WERI-Rb-1 (cell line): ENCODE data around the gene CCND2.
A peak's percentile ranks its signal among the peaks of the same experiment; 100 is the strongest.

Source experiments
- DNase-seq: peaks from one replicate; pipeline ENCODE4 v3.0.0-alpha.2; 2020
- H3K27ac ChIP-seq: fragments of 250-450 bp; sonication (Bioruptor Pico); 2 replicates; pipeline ENCODE4 v1.5.1; 2020; ENCODE audit warnings: mild to moderate bottlenecking, moderate library complexity
- H3K27me3 ChIP-seq: fragments of 250-450 bp; sonication (Bioruptor Pico); 2 replicates; pipeline ENCODE4 v1.5.1; 2021; ENCODE audit warnings: mild to moderate bottlenecking, low read depth, moderate library complexity; ENCODE audit not compliant: insufficient read depth, severe bottlenecking
- H3K36me3 ChIP-seq: fragments of 250-450 bp; sonication (Bioruptor Pico); 2 replicates; pipeline ENCODE4 v1.5.1; 2020; ENCODE audit warnings: mild to moderate bottlenecking, moderate library complexity
- H3K4me3 ChIP-seq: 2 replicates; pipeline ENCODE4 v1.5.1; 2011; ENCODE audit warnings: low read depth, mild to moderate bottlenecking, control low read depth, low read length
- H3K9me3 ChIP-seq: fragments of 250-450 bp; sonication (Bioruptor Pico); 2 replicates; pipeline ENCODE4 v1.5.1; 2021; ENCODE audit warnings: mild to moderate bottlenecking, moderate library complexity; ENCODE audit not compliant: severe bottlenecking
- TF ChIP-seq, protein P1 (sequence below): IDR thresholded peaks from 2 replicates; pipeline ENCODE4 v1.5.1; 2011; ENCODE audit warnings: low read depth, mild to moderate bottlenecking, control low read depth, inconsistent platforms, low read length

CCND2 gene

DNA sequence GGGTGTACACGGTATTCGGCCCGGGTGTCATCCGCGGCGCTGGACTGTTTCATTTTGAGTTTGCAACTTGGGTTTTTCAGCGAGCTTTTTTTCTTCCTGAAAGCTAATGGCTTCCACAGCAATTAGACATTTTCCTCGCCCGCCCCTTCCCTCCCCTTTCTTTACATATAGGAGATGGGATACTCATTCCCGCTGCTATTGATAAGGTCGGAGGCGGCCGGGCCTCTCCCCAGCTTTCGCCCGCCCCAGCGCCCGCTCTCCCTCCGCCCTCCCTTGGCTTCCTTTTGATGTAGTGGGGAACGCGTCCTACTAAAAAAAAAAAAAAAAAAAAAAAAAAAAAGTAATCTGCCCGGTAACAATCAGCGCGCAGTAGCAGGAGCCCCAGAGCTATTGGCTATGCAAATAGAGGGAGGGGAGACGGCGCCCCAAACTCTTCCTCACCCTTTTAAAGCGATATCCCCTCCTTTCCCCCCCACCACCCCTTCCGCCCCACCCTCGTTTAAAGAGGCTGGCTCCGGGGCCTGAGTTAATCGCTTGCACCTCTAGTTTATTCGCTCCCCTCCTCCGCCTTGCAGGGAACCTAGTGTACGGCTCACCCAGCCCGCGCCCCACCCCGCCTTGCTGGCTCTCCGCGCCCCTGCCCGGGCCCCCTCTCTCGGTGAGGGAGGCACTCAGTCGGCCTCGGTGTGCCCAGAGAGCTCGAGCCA is 1.7 kb upstream of the CCND2 start:
- Histone ChIP-seq H3K27me3 (peaks cover 95% of the 10 kb centered on the region), H3K27ac (no peak overlapping the region), H3K9me3 (no peaks in the 10 kb centered on the region), H3K36me3 (no peaks in the 10 kb centered on the region), H3K4me3 (peak overlapping the region; percentile 51)
- DNase-seq = peak; percentile 46
- TF ChIP-seq, protein P1, sequence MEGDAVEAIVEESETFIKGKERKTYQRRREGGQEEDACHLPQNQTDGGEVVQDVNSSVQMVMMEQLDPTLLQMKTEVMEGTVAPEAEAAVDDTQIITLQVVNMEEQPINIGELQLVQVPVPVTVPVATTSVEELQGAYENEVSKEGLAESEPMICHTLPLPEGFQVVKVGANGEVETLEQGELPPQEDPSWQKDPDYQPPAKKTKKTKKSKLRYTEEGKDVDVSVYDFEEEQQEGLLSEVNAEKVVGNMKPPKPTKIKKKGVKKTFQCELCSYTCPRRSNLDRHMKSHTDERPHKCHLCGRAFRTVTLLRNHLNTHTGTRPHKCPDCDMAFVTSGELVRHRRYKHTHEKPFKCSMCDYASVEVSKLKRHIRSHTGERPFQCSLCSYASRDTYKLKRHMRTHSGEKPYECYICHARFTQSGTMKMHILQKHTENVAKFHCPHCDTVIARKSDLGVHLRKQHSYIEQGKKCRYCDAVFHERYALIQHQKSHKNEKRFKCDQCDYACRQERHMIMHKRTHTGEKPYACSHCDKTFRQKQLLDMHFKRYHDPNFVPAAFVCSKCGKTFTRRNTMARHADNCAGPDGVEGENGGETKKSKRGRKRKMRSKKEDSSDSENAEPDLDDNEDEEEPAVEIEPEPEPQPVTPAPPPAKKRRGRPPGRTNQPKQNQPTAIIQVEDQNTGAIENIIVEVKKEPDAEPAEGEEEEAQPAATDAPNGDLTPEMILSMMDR = no peak

DNA sequence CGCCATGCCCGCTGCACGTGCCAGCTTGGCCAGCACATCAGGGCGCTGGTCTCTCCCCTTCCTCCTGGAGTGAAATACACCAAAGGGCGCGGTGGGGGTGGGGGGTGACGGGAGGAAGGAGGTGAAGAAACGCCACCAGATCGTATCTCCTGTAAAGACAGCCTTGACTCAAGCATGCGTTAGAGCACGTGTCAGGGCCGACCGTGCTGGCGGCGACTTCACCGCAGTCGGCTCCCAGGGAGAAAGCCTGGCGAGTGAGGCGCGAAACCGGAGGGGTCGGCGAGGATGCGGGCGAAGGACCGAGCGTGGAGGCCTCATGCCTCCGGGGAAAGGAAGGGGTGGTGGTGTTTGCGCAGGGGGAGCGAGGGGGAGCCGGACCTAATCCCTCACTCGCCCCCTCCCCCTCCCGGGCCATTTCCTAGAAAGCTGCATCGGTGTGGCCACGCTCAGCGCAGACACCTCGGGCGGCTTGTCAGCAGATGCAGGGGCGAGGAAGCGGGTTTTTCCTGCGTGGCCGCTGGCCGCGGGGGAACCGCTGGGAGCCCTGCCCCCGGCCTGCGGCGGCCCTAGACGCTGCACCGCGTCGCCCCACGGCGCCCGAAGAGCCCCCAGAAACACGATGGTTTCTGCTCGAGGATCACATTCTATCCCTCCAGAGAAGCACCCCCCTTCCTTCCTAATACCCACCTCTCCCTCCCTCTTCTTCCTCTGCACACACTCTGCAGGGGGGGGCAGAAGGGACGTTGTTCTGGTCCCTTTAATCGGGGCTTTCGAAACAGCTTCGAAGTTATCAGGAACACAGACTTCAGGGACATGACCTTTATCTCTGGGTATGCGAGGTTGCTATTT is 914 bp upstream of the CCND2 start:
- Histone ChIP-seq H3K4me3 (peak overlapping the region; percentile 51), H3K27ac (no peak overlapping the region)

DNA sequence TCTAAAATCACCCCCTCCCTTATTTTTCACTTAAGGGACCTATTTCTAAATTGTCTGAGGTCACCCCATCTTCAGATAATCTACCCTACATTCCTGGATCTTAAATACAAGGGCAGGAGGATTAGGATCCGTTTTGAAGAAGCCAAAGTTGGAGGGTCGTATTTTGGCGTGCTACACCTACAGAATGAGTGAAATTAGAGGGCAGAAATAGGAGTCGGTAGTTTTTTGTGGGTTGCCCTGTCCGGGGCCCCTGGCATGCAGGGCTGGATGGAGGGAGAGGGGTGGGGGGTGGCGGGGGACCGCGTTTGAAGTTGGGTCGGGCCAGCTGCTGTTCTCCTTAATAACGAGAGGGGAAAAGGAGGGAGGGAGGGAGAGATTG is 300 bp upstream of the CCND2 start:
- Histone ChIP-seq H3K4me3 (peak overlapping the region; percentile 51), H3K27me3 (peaks cover 81% of the 10 kb centered on the region), H3K27ac (no peak overlapping the region), H3K9me3 (no peaks in the 10 kb centered on the region), H3K36me3 (no peaks in the 10 kb centered on the region)
- no peak for DNase-seq
- TF ChIP-seq, protein P1 = no peak

More for the DNA sequence above, 914 bp upstream of the CCND2 start:
- Histone ChIP-seq H3K27me3 (peaks cover 87% of the 10 kb centered on the region), H3K36me3 (no peaks in the 10 kb centered on the region), H3K9me3 (no peaks in the 10 kb centered on the region)
- TF ChIP-seq, protein P1 = no peak
- peak; percentile 52 for DNase-seq

DNA sequence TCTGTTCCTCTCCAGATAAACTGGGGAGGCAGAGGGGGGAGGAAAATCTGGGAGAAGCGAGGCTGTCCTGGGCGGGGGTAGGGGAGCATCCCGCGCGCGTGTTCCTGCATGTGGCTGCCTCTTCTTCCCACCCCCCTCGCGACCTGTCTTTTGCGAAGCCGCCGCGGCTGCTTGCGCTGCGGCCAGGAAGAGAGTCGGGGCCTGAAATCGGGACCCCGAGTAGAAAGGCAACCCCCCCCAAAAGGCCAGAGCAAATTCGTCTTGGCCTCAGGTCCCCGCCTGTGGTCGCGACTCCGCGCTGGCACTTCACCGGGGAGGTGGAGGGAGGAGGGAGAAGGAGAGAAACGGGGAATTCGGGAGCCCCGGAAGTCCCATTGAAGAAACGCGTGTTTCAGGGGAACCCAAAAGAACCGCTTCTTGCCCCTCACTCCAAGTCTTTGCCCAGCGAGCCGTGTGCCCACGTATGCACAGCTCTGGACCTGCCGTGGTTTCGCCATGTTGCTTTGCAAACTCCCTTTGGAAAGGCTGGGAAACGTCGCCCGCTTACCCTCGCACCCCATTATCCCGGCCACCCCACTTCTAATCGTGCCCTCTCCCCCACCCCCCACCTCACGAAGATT is 944 bp downstream of the CCND2 start:
- no peak for DNase-seq
- peak overlapping the region; percentile 51 for H3K4me3 ChIP-seq
- H3K36me3 ChIP-seq = no peaks in the 10 kb centered on the region
- H3K27me3 ChIP-seq = peaks cover 71% of the 10 kb centered on the region
- H3K9me3 ChIP-seq = no peaks in the 10 kb centered on the region
- TF ChIP-seq, protein P1 = no peak
- H3K27ac ChIP-seq = no peak overlapping the region

DNA sequence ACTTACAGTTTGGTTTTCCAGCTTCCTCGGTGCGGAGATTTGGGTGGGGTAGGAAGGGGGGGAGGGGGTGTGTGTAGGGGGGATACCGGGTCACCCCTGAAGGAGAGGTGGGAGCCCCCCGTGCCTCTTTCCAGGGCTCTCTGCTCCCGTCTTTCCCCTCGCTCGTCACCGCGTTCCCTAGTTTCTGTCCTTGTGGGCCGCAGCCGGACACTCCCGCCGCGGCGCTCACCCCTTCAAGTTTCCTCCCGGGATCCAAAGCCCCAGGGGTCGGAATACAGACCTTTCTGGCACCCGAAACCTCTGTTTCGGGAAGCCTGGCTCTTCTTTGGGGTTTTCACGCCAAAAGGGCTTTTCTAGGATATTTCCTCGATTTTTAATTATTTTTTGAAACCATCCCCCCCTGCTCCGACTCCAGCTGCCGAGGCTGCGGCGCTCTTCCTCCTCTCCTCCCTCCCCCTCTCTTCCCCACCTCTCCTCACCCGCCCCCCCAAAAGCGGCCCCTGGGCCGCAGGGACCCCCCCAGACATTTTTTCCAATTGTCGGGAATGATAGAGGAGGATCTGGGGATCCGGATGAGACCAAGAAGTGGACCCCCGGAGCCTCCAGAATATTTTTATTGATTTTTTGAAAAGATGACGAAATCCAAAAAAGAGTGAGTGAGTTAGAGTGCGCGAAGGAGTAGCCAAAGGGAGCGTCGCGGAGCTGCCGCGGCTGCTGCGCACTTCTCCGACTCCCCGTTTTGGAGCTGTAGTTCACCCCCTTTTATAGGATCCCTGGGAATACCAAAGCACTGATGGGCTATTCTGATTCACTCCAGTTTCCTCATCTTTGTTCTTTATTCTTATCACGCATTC is 1.7 kb downstream of the CCND2 start:
- DNase-seq = no peak
- Histone ChIP-seq H3K27ac (no peak overlapping the region), H3K4me3 (peak overlapping the region; percentile 51), H3K36me3 (no peaks in the 10 kb centered on the region), H3K27me3 (peaks cover 64% of the 10 kb centered on the region), H3K9me3 (no peaks in the 10 kb centered on the region)
- TF ChIP-seq, protein P1 = no peak
